CD4-positive, alpha-beta T cell treated with Interleukin-1 beta for 1 hour (primary cell): ENCODE results near the gene PABPC1L.

ENCODE experiments used
- DNase-seq, 2 donors: peaks; one replicate each; pipeline ENCODE4 v3.0.0-alpha.2; 2020 to 2022

Gene PABPC1L

DNA sequence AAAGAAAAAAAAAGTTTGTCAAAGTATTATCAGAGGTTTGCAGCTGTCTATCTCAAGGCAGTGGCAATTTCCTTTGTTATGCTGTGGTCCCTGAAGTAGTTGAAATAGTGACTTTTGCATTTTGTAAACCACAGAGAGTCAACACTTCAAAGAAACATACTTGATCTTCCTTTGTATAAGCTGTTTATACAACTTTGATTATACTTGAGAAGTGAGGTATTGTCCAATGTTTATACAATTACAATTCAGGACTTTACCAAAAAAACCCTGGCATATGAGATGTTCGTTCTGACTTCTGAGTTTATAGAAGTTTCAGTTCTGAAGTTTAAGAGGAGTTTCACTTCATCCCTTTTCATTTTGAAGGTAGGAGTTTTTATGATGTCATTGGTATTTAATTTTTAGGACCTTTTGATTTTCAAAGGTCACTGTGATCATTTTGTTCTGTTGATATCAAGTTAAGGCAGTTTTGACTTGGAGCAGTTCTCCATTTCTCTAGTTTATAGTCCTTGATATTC lies 60.4 kb downstream of the PABPC1L start:
- DNase-seq: peak in 1 of 2 donors; percentile 56

DNA sequence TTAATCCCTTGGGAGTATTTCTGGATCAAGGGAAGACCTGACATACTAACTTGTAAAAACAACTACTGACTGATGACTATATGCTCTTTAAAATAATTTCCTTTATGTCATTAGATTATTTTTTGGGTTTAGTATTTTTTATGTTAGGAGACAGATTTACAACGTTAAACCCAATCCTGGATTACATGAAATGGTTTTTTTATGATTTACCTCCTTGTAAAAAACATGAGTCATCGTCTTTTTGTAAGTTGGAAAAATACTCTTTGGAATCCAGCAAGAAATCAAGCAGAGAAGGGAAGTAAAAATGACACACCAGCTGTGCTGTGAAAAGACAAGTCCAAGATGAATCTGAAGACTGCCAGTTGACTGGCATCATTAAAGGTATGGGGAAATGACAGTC lies 63.2 kb downstream of the PABPC1L start:
- DNase-seq: no peak

DNA sequence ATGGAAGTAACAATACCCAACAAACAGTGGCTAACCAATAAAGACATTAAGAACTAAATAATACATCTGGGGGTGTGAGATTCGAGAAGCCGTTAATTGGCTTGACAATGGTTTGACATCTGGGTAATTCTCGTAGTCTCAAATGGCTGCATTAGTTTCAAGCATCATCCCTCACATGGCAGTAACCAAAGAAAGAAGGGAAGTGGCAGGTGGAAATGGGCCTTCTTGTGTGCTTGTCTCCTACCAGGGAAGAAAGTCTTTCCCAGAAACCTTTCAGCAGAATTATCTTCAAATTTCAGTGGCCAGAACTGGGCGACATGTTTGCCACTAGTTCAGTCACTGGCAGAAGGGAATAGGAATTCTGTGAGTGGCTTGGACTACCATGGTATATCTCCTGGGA lies 66.8 kb downstream of the PABPC1L start:
- no peak for DNase-seq

DNA sequence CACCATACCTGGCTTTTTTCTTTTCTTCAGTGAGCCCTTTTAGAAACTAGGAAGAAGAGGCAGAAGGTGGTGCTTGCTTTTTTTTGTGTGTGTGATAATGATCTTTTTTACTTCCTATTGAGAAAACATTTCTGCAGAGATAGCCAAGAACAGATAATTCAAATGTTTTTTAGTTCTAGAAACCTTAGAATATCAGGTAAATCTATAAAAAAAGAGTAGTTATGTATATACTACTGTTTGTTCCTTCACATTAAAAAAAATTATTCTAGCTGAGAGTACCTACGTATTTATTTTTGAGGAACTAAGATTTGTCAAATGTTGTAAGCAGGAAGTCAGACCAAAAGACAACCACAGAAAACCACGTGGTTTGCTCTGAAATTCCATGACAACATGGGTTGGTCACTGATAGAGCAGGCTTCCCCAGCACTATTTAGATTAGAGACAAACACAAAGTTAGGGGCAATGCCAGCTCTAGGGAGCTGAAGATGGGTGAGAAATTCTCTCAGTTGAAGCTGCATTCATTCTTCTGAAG lies 69.3 kb downstream of the PABPC1L start:
- DNase-seq: peak; percentile 83 to 88

DNA sequence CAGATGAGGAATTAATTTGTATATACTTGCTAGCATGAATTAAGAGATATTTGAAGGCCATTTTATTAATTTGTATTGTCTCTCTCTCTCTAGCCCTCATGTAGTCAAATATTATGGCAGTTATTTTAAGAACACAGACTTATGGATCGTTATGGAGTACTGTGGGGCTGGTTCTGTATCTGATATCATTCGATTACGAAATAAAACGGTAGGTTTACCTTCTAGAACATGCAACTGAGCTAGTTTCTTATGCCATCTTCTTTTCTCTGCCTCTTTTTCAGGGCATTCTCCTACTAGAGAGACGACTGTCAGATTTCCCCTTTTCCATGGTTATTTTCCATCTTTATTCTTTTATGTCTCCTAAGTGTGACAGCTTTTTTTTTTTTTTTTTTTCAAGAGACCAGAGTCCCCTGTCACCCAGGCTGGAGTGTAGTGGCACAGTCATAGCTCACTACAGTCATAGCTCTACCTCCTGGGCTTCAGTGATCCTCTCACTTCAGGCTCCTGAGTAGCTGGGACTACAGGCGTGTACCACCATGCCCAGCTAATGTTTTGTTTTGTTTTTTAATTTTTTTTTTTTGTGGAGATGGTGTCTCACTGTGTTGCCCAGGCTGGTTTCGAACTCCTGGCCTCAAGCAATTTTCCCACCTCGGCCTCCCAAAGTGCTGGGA lies 72.0 kb downstream of the PABPC1L start:
- no peak for DNase-seq

DNA sequence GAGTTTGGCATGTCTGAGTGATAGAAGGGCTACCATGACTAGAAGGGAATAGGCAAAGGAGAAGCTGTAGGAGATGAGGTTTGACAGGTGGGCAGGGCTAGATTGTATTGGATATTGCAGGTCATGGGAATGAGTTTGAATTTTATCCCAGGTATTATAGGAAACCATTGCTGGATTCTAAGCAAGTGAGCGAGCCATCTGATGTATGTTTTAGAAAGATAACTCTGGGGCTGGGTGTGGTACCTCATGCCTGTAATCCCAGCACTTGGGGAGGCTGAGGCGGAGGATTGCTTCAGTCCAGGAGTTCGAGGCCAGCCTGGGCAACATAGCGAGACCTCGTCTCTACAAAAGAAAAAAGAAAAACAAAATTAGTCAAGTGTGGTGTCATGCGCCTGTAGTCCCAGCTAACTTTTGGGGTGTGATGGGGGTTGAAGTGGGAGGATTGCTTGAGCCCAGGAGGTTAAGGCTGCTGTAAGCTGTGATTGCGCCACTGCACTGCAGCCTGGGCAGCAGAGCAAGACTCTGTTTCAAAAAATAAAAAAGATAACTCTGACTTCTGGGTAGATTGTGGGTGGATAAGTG lies 73.3 kb downstream of the PABPC1L start:
- DNase-seq: no peak

DNA sequence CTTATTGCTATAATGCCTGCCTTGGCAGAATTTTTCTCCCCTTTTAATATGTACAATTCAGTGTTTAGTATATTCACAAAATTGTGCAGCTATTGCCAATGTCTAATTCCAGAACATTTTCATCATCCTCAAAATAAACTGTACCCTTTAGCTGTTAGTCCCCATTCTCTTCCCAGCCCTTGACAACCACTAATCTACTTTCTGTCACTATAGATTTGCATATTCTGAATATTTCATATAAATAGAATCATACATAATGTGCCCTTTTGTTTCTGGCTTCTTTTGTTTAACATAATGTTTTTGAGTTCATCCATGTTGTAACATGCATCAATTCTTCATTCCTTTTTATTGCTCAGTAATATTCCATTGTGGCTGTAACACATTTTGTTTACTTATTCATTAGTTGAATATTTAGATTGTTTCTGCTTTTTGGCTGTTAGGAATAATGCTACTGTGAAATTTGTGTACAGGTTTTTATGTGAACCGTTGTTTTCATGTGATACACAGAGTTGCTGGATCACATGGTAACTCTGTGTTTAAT lies 78.8 kb downstream of the PABPC1L start:
- DNase-seq: no peak
